ENCODE data around the gene NETO2. TPM values are rescaled to one million over a fixed set of nuclear protein-coding genes. Genes with fewer than 3 reads are reported as not detected.

The NETO2 gene
- total RNA-seq, 1 experiment from 2014 or later = 10.3 TPM

GRCh38 chr16:47043970-47044684, 99.6 kb downstream of the NETO2 start:
- no peaks in the 10 kb centered on the region for H3K4me1 ChIP-seq (ENCODE audit: control insufficient read depth in 1 of 2, insufficient read depth in 2 of 2, low read length in 2 of 2)
- H3K9me2 ChIP-seq (ENCODE audit: insufficient read depth) = no peaks in the 10 kb centered on the region
- no peak overlapping the region for H3K4me3 ChIP-seq (replicated peaks in 1 of 2; ENCODE audit: low read depth in 1 of 2, low read length in 2 of 2)
- no peaks in the 10 kb centered on the region for H3K27me3 ChIP-seq (ENCODE audit: insufficient read depth, low read length)
- H3K27ac ChIP-seq (ENCODE audit: low read depth, low read length) = no peak overlapping the region
- no peak overlapping the region for H2AFZ ChIP-seq (ENCODE audit: low read depth, low read length, poor library complexity, severe bottlenecking)
- H3K9ac ChIP-seq (ENCODE audit: low read length) = no peak overlapping the region
- ChIA-PET RAD21 (ENCODE audit: low non-redundant PET in 1 of 2, low total read pairs in 2 of 2, uncharacterized antibody in 2 of 2, unreplicated experiment in 2 of 2) (interaction anchor here in 1 of 2 experiments (0.7 kb wide), 1 partner anchor 1011 kb away, joined by 4 read pairs; no protein-coding TSS in a partner anchor), CTCF (interaction anchor here (0.7 to 2.3 kb wide), 3 partner anchors 97 to 1120 kb away, joined by 3 to 11 read pairs (median 5); no protein-coding TSS in a partner anchor), POLR2A (no interaction called here)
- no peaks in the 10 kb centered on the region for H3K79me2 ChIP-seq (ENCODE audit: insufficient read depth, low read length)
- DNase-seq (ENCODE audit: low read depth, low spot score) = no peak
- H4K20me1 ChIP-seq (ENCODE audit: insufficient read depth) = no peaks in the 10 kb centered on the region
- no peaks in the 10 kb centered on the region for H3K36me3 ChIP-seq (ENCODE audit: control insufficient read depth in 1 of 2, insufficient read depth in 2 of 2, low read length in 2 of 2)
- no peak for ATAC-seq
- no peak for TF ChIP-seq EGR1 (IDR thresholded peaks at IDR 0.05; ENCODE audit: low read depth)
- no peak for TF ChIP-seq EZH2phosphoT487 (IDR thresholded peaks at IDR 0.05; ENCODE audit: borderline replicate concordance)
- TF ChIP-seq TCF7L2 (IDR thresholded peaks at IDR 0.05; ENCODE audit: borderline replicate concordance, extremely low read depth, insufficient read depth, insufficient read length) = no peak
- no peak for TF ChIP-seq EZH2 (IDR thresholded peaks at IDR 0.05)
- H3K4me2 ChIP-seq (ENCODE audit: low read length) = no peak overlapping the region
- BruUV-seq (replicated peaks) = no TSS peak
- intact Hi-C loops (cut with micrococcal nuclease) = no loop called here
- H3K9me3 ChIP-seq (ENCODE audit: control insufficient read depth in 1 of 2, insufficient read depth in 1 of 2, low read depth in 1 of 2, low read length in 2 of 2) = no peaks in the 10 kb centered on the region

- RAD21 ChIA-PET (ENCODE audit: low non-redundant PET in 1 of 2, low total read pairs in 2 of 2, uncharacterized antibody in 2 of 2, unreplicated experiment in 2 of 2) = no interaction called here
- no peaks in the 10 kb centered on the region for H3K9me2 ChIP-seq (ENCODE audit: insufficient read depth)
- ATAC-seq (no peak), DNase-seq (ENCODE audit: low read depth, low spot score) (no peak)
- TF ChIP-seq REST (IDR thresholded peaks at IDR 0.05; ENCODE audit: low read depth) (no peak), SIN3A (IDR thresholded peaks at IDR 0.05; ENCODE audit: low read depth) (no peak)
- POLR2A ChIA-PET = no interaction called here
- no peak overlapping the region for H3K4me3 ChIP-seq (replicated peaks in 1 of 2; ENCODE audit: low read depth in 1 of 2, low read length in 2 of 2)
- H3K79me2 ChIP-seq (ENCODE audit: insufficient read depth, low read length) = no peaks in the 10 kb centered on the region
- no peak overlapping the region for H3K27ac ChIP-seq (ENCODE audit: low read depth, low read length)
- intact Hi-C loops (cut with micrococcal nuclease) = no loop called here
- no peaks in the 10 kb centered on the region for H3K27me3 ChIP-seq (ENCODE audit: insufficient read depth, low read length)
- H4K20me1 ChIP-seq (ENCODE audit: insufficient read depth) = no peaks in the 10 kb centered on the region
- no peak overlapping the region for H2AFZ ChIP-seq (ENCODE audit: low read depth, low read length, poor library complexity, severe bottlenecking)
- BruUV-seq (replicated peaks) = no TSS peak
- no peak overlapping the region for H3K9ac ChIP-seq (ENCODE audit: low read length)
- CTCF ChIA-PET = interaction anchor here (1.2 to 2.3 kb wide), 2 partner anchors 98 to 1121 kb away, joined by 3 to 11 read pairs; no protein-coding TSS in a partner anchor
- peaks cover 0 to 2% of the 10 kb centered on the region in 2 experiments; a peak in 1 of 4 replicates for H3K4me1 ChIP-seq (ENCODE audit: control insufficient read depth in 1 of 2, insufficient read depth in 2 of 2, low read length in 2 of 2)
- no peak overlapping the region for H3K4me2 ChIP-seq (ENCODE audit: low read length)
- H3K9me3 ChIP-seq (ENCODE audit: control insufficient read depth in 1 of 2, insufficient read depth in 1 of 2, low read depth in 1 of 2, low read length in 2 of 2) = no peaks in the 10 kb centered on the region
- no peaks in the 10 kb centered on the region for H3K36me3 ChIP-seq (ENCODE audit: control insufficient read depth in 1 of 2, insufficient read depth in 2 of 2, low read length in 2 of 2)
These were observed 100.5 kb downstream of the NETO2 start for GRCh38 chr16:47043200-47043599.

Measured in HCT116 (cell line).